Left ventricle myocardium inferior (tissue), 1 donor: Measurements from ENCODE around the gene MATR3. TPM values are rescaled to one million over a fixed set of nuclear protein-coding genes. Genes with fewer than 3 reads are reported as not detected.

Source experiments
- DNase-seq: peaks from one replicate; pipeline ENCODE4 v3.0.0-alpha.2; 2020
- H3K27ac ChIP-seq: fragments of 200-600 bp; replicated peaks from 2 replicates; pipeline ENCODE4 v1.8.0; 2021
- H3K27me3 ChIP-seq: fragments of 200-600 bp; 2 replicates; pipeline ENCODE4 v1.8.0; 2021; ENCODE audit warnings: low read depth
- H3K36me3 ChIP-seq: fragments of 200-600 bp; 2 replicates; pipeline ENCODE4 v1.8.0; 2021
- H3K4me1 ChIP-seq: fragments of 200-600 bp; 2 replicates; pipeline ENCODE4 v1.8.0; 2021
- H3K4me3 ChIP-seq: fragments of 200-600 bp; 2 replicates; pipeline ENCODE4 v1.8.0; 2021; ENCODE audit warnings: mild to moderate bottlenecking, moderate library complexity
- H3K9me3 ChIP-seq: fragments of 200-600 bp; replicated peaks from 2 replicates; pipeline ENCODE4 v1.8.0; 2021
- CTCF ChIP-seq: fragments of 200-600 bp; IDR thresholded peaks from 2 replicates; pipeline ENCODE4 v1.8.0; 2021; ENCODE audit warnings: antibody characterized with exemption, mild to moderate bottlenecking, borderline replicate concordance
- intact Hi-C: fragments of 100-400 bp; cut with micrococcal nuclease; formaldehyde crosslinking; loops from one replicate; pipeline ENCODE4 v1.11.0; 2022
- total RNA-seq: library from RNA; stranded (reverse); fragmentation: NEBNext Ultra II Directional; extraction: Animal tissue kit (Norgen Biotek cat#: 25700); gene quantifications from one replicate; pipeline ENCODE4 v1.2.1, GENCODE V29; 2021
- donor health status: DM: no; HTN: yes; CAD: no; lungs with severe emphysema.

The MATR3 gene
- total RNA-seq, 1 donor from 2014 or later, result 121 TPM

- DNase-seq, result no peak
- Histone ChIP-seq H3K36me3 (peaks cover 7% of the 10 kb centered on the region), H3K4me1 (peaks cover 80% of the 10 kb centered on the region), H3K9me3 (no peaks in the 10 kb centered on the region), H3K27me3 (no peaks in the 10 kb centered on the region), H3K27ac (peak overlapping the region; percentile 89), H3K4me3 (peak overlapping the region; percentile 68)
- TF ChIP-seq CTCF, result no peak
- intact Hi-C loops, result no loop called here
Observed at GRCh38 chr5:139273322-139273571, 20.3 kb upstream of the MATR3 start.

GRCh38 chr5:139273572-139274289 lies 19.8 kb upstream of the MATR3 start:
- Histone ChIP-seq H3K4me3 (peak overlapping the region; percentile 68), H3K4me1 (peaks cover 75% of the 10 kb centered on the region), H3K27me3 (no peaks in the 10 kb centered on the region), H3K27ac (peak overlapping the region; percentile 89), H3K36me3 (peaks cover 12% of the 10 kb centered on the region), H3K9me3 (no peaks in the 10 kb centered on the region)
- TF ChIP-seq CTCF, result peak; percentile 47
- intact Hi-C loops, result no loop called here
- DNase-seq, result peak; percentile 88

- peaks cover 20% of the 10 kb centered on the region for H3K36me3 ChIP-seq
- no peak for DNase-seq
- peak overlapping the region; percentile 41 for H3K27ac ChIP-seq
- intact Hi-C loops, result no loop called here
- H3K9me3 ChIP-seq, result no peaks in the 10 kb centered on the region
- no peaks in the 10 kb centered on the region for H3K27me3 ChIP-seq
- no peak for TF ChIP-seq CTCF
- peaks cover 67% of the 10 kb centered on the region for H3K4me1 ChIP-seq
- no peak overlapping the region for H3K4me3 ChIP-seq
Observed at GRCh38 chr5:139275536-139275935, 18.0 kb upstream of the MATR3 start.

GRCh38 chr5:139275956-139276355 lies 17.6 kb upstream of the MATR3 start:
- TF ChIP-seq CTCF, result no peak
- Histone ChIP-seq H3K36me3 (peaks cover 25% of the 10 kb centered on the region), H3K4me3 (peak overlapping the region; percentile 3), H3K27me3 (no peaks in the 10 kb centered on the region), H3K4me1 (peaks cover 66% of the 10 kb centered on the region), H3K27ac (peak overlapping the region; percentile 41), H3K9me3 (no peaks in the 10 kb centered on the region)
- no peak for DNase-seq
- intact Hi-C loops, result no loop called here

GRCh38 chr5:139276426-139276825 lies 17.1 kb upstream of the MATR3 start:
- Histone ChIP-seq H3K27me3 (no peaks in the 10 kb centered on the region), H3K4me1 (peaks cover 61% of the 10 kb centered on the region), H3K27ac (peak overlapping the region; percentile 41)

More at GRCh38 chr5:139276426-139276825, 17.1 kb upstream of the MATR3 start:
- intact Hi-C loops, result no loop called here
- no peaks in the 10 kb centered on the region for H3K9me3 ChIP-seq
- no peak for DNase-seq
- H3K36me3 ChIP-seq, result peaks cover 29% of the 10 kb centered on the region
- no peak for TF ChIP-seq CTCF
- H3K4me3 ChIP-seq, result peak overlapping the region; percentile 3
